Measurements from ENCODE around the gene ZNF503. TPM values are rescaled to one million over a fixed set of nuclear protein-coding genes. Genes with fewer than 3 reads are reported as not detected.

ZNF503 gene
- total and polyA plus RNA-seq, 4 donors = 6.4 to 32.2 (median 20.6) TPM

Other genes starting within 250 kb of the ZNF503 start
- gene VDAC2, start 191.0 kb downstream of the ZNF503 start, total RNA-seq = 100 to 1,000 TPM; 119 to 136 TPM
- 100 to 1,000 TPM; 226 to 229 TPM for gene VDAC2, start 191.0 kb downstream of the ZNF503 start, polyA plus RNA-seq (ENCODE audit: insufficient read length in 2 of 2)
- gene COMTD1, start 165.8 kb downstream of the ZNF503 start, total RNA-seq = 10 to 100 TPM in 1 of 2 donors, 1 to 10 TPM in 1; 6.8 to 14.3 TPM
- gene COMTD1, start 165.8 kb downstream of the ZNF503 start, polyA plus RNA-seq (ENCODE audit: insufficient read length in 2 of 2) = 10 to 100 TPM; 32.4 to 37.4 TPM
- gene LRMDA, start 29.9 kb upstream of the ZNF503 start, total RNA-seq = 1 to 10 TPM; 5.6 to 9.9 TPM
- 1 to 10 TPM; 6.4 to 8.0 TPM for gene LRMDA, start 29.9 kb upstream of the ZNF503 start, polyA plus RNA-seq (ENCODE audit: insufficient read length in 2 of 2)